Measurements from ENCODE around the gene MITF.

MITF gene

DNA sequence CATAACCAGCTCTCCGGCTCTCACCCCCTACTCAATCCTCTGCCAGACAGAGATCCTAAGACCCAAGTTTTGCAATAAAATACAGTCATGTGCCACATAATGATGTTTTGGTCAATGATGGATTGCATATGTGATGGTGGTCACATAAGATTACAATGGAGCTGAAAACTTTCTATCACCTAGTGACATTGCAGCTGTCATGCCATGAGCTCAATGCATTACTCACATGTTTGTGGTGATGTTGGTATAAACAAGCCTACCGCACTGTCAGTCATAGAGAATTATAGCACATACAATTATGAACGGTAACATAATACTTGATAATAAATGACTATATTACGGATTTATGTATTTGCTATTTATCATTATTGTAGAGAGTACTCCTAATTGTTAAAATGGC, 233.4 kb downstream of the MITF start:
- DNase-seq (ENCODE audit: low spot score): no peak
- no peaks in the 10 kb centered on the region for H3K36me3 Mint-ChIP-seq (ENCODE audit: low read depth)
- H3K4me1 Mint-ChIP-seq (ENCODE audit: low read depth): no peaks in the 10 kb centered on the region
- H3K9me3 Mint-ChIP-seq: no peaks in the 10 kb centered on the region
- no peak overlapping the region for H3K4me3 Mint-ChIP-seq
- no peak overlapping the region for H3K27ac Mint-ChIP-seq
- H3K27me3 Mint-ChIP-seq (ENCODE audit: low read depth): no peaks in the 10 kb centered on the region

GRCh38 chr3:69976021-69976420, 236.8 kb downstream of the MITF start:
- no peaks in the 10 kb centered on the region for H3K36me3 Mint-ChIP-seq (ENCODE audit: low read depth)
- no peak for DNase-seq (ENCODE audit: low spot score)
- no peak overlapping the region for H3K27ac Mint-ChIP-seq
- H3K4me3 Mint-ChIP-seq: no peak overlapping the region
- no peaks in the 10 kb centered on the region for H3K27me3 Mint-ChIP-seq (ENCODE audit: low read depth)
- H3K9me3 Mint-ChIP-seq: peaks cover 14% of the 10 kb centered on the region
- H3K4me1 Mint-ChIP-seq (ENCODE audit: low read depth): no peaks in the 10 kb centered on the region

DNA sequence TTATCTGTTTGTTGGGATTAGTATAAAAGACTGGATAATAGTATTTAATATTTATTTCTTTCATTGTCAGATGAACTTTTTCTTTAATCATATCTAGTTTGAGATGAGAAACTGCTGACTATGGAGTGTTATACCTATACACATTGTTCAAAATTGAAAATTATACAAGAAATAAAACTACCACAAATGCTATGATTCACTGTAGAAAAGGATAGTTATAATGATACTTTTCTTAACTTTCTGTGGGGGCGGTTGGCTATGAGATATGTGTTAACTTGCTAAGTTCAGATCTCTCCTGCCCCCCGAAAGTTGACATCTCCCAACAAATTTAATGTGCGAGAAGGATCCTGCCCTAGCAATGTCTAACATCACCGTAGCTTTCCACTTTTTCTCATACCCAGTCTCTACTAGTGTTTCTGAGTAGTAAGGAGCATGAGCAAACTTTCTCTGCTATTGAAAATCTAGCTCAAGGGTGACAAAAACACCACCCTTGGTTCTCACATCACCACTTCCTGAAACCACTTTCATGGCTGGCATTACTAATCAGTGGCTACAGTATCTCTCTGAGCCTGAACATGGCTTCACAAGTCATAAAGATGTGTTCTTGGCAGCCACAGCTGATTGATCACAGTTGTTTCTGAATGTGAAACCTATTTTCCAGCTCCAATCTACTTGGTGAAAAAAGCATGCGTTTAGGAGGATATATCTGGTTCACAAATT, 244.4 kb downstream of the MITF start:
- Mint-ChIP-seq H3K9me3 (peaks cover 10% of the 10 kb centered on the region), H3K36me3 (ENCODE audit: low read depth) (no peaks in the 10 kb centered on the region), H3K27ac (no peak overlapping the region), H3K27me3 (ENCODE audit: low read depth) (no peaks in the 10 kb centered on the region), H3K4me1 (ENCODE audit: low read depth) (peaks cover 2% of the 10 kb centered on the region), H3K4me3 (no peak overlapping the region)
- peak; percentile 15 for DNase-seq (ENCODE audit: low spot score)

DNA sequence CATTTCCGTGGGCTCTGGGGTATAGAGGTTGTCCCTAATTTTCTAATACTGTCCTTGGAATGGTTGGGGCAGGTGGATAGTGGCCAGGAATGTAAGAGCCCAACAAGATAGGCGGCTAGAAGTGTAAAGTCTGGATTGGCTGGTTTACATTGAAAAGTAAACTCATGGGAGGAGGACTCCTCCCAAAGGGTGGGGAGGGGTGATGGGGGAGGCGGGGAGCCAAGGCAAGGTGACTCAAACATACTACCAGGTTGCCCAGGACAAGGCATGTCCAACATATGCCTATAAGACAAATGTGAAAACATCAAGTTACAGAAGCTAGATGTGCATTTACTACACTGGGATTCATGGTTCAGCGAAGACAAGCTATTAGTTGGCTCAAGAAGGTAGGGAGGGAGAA, 246.0 kb downstream of the MITF start:
- Mint-ChIP-seq H3K27ac (no peak overlapping the region), H3K9me3 (peaks cover 2% of the 10 kb centered on the region), H3K4me3 (no peak overlapping the region), H3K27me3 (ENCODE audit: low read depth) (no peaks in the 10 kb centered on the region), H3K36me3 (ENCODE audit: low read depth) (no peaks in the 10 kb centered on the region), H3K4me1 (ENCODE audit: low read depth) (peaks cover 2% of the 10 kb centered on the region)
- no peak for DNase-seq (ENCODE audit: low spot score)

DNA sequence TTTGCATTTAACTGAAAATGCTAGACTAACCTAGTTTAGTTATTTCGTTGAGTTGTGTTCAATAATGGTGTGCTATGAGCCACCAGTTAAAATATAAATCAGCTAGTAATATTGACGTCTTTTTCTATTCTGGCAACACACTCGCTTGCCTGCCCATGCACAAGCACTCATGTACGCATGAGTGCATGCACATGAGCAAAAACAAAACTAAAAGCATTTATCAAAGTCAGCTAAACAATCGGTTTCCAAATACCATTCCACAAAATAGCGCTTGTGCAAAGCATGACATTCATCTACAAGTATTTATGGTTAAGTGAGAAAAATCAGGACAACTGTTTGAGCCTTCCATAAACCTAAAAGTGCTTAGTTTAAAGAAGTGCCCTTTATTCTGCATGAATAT, 247.2 kb downstream of the MITF start:
- H3K4me1 Mint-ChIP-seq (ENCODE audit: low read depth): peaks cover 2% of the 10 kb centered on the region
- no peak for DNase-seq (ENCODE audit: low spot score)
- H3K27me3 Mint-ChIP-seq (ENCODE audit: low read depth): no peaks in the 10 kb centered on the region
- no peak overlapping the region for H3K27ac Mint-ChIP-seq
- H3K36me3 Mint-ChIP-seq (ENCODE audit: low read depth): no peaks in the 10 kb centered on the region
- no peak overlapping the region for H3K4me3 Mint-ChIP-seq
- no peaks in the 10 kb centered on the region for H3K9me3 Mint-ChIP-seq

- Mint-ChIP-seq H3K9me3 (no peaks in the 10 kb centered on the region), H3K27me3 (ENCODE audit: low read depth) (no peaks in the 10 kb centered on the region), H3K27ac (no peak overlapping the region), H3K36me3 (ENCODE audit: low read depth) (no peaks in the 10 kb centered on the region), H3K4me1 (ENCODE audit: low read depth) (peaks cover 2% of the 10 kb centered on the region), H3K4me3 (no peak overlapping the region)
- DNase-seq (ENCODE audit: low spot score): no peak
These were observed 248.6 kb downstream of the MITF start for GRCh38 chr3:69987833-69988232.

DNA sequence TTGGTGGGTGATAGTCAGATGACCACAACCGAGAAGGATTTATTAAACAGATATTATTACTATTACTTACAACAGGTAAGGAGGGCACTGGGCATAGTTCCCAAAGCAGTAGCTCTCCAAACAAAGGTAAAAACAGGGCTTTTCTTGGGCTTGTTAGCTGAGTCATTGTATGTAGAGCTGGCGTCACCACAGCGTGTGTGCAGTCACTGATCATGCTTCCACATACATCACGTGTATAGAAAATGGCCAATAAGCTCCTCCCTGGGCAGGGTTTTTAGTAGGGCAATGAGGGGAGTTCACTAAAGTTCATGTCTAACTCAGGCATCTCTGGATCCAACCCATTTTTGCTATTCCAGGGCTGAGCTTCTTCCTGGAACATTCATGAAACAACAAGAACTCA, 254.5 kb downstream of the MITF start:
- DNase-seq (ENCODE audit: low spot score): no peak
- no peaks in the 10 kb centered on the region for H3K36me3 Mint-ChIP-seq (ENCODE audit: low read depth)
- H3K27me3 Mint-ChIP-seq (ENCODE audit: low read depth): no peaks in the 10 kb centered on the region
- no peaks in the 10 kb centered on the region for H3K9me3 Mint-ChIP-seq
- H3K4me1 Mint-ChIP-seq (ENCODE audit: low read depth): no peaks in the 10 kb centered on the region
- no peak overlapping the region for H3K27ac Mint-ChIP-seq
- H3K4me3 Mint-ChIP-seq: no peak overlapping the region

DNA sequence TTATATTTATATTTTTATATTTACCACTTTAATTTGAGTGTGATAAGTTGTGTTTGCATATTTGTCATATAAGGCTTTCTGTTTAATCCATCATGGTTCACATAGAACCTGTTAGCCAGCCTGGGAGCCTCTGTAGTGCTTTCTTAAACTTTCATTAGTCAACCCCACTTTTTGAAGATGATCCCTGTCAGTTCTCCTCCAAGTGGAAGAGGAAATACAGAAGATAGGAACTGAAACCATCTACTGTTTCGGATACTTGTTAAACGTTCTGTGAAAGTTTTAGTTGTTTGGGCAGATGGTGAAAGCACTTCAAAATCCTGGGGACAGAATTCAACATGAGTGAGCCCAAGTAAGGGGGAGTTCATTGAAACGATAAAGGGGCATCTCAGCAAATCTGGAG, 255.7 kb downstream of the MITF start:
- Mint-ChIP-seq H3K4me1 (ENCODE audit: low read depth) (no peaks in the 10 kb centered on the region), H3K27me3 (ENCODE audit: low read depth) (no peaks in the 10 kb centered on the region), H3K9me3 (no peaks in the 10 kb centered on the region), H3K36me3 (ENCODE audit: low read depth) (no peaks in the 10 kb centered on the region), H3K4me3 (no peak overlapping the region), H3K27ac (no peak overlapping the region)
- no peak for DNase-seq (ENCODE audit: low spot score)

DNA sequence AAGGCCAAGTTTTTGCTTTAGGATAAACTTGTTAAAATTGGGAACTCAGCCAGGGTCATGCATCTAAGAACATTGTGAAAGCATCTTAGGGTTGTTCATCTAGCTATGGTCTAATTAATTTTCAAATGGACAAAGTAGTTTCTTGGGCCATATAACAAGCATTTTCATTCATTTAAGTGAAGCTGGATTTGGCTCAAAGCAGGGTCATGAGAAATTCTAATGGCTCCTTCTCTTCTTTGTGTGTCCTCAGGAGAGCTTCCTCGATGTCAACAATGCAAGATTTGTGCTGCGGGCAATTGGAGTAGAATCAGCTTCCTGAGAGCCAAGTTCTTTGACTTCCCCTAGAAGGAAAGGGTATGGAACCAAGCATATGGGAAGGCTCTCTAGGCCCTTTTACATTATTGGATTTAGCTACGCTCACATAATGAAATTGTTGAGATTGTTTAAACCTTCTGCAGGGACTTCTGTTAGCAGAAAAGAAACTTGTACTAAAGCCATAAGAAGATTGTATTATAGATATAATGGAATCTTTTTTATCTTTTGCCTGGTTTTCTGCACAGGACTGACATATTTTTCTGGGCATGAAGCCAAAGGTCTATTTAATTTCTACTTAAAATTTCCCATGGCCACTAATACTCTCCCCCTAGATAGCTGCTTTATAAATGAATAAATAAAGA, 258.5 kb downstream of the MITF start:
- Mint-ChIP-seq H3K4me1 (ENCODE audit: low read depth) (no peaks in the 10 kb centered on the region), H3K27ac (no peak overlapping the region), H3K36me3 (ENCODE audit: low read depth) (no peaks in the 10 kb centered on the region), H3K9me3 (no peaks in the 10 kb centered on the region), H3K27me3 (ENCODE audit: low read depth) (no peaks in the 10 kb centered on the region), H3K4me3 (no peak overlapping the region)
- no peak for DNase-seq (ENCODE audit: low spot score)

DNA sequence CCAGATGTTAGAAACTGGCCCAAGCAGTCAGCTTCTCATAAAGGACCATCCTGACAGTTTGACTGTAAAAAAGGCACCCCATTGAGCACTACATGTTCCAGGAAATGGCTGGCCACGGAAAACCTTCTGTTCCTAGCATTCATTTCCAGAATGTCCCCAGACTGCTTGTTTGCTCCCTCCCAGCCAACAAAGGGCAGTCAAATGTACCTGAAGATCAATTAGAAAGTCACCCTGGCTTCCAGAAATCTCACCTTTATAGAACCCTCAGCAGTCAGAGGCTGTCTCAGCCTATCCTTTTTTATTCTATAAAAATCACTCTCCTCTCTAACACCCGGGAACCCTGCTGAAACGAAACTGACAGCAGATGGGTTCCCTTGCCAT, 259.5 kb downstream of the MITF start:
- no peak overlapping the region for H3K4me3 Mint-ChIP-seq
- H3K27me3 Mint-ChIP-seq (ENCODE audit: low read depth): no peaks in the 10 kb centered on the region
- no peak overlapping the region for H3K27ac Mint-ChIP-seq
- H3K36me3 Mint-ChIP-seq (ENCODE audit: low read depth): no peaks in the 10 kb centered on the region
- no peaks in the 10 kb centered on the region for H3K9me3 Mint-ChIP-seq
- H3K4me1 Mint-ChIP-seq (ENCODE audit: low read depth): no peaks in the 10 kb centered on the region
- no peak for DNase-seq (ENCODE audit: low spot score)

- H3K9me3 Mint-ChIP-seq: no peaks in the 10 kb centered on the region
- H3K4me1 Mint-ChIP-seq (ENCODE audit: low read depth): no peaks in the 10 kb centered on the region
- H3K4me3 Mint-ChIP-seq: no peak within 1 kb of the TSS
- DNase-seq (ENCODE audit: low spot score): no peak
- no peak within 1 kb of the TSS for H3K27ac Mint-ChIP-seq
- no peaks in the 10 kb centered on the region for H3K27me3 Mint-ChIP-seq (ENCODE audit: low read depth)
- no peaks in the 10 kb centered on the region for H3K36me3 Mint-ChIP-seq (ENCODE audit: low read depth)
These were observed 260.1 kb downstream of the MITF start, which contains the start of gene SAMMSON for GRCh38 chr3:69999140-70000027. SAMMSON (plus strand) TSS chr3:69999733.

DNA sequence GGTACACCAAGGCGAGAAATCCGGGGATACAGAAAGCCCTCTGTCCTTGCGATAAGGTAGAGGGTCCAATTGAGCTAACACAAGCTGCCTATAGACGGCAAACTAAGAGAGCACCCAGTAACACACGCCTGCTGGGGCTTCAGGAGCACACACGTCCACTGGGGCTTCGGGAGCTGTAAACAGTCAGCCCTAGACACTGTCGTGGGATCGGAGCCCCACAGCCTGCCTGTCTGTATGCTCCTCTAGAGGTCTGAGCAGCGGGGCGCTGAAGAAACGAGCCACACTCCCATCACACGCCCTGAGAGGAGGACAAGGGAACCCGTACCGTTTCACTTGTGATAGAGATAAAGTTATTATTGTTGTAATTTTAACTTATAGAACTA, 260.8 kb downstream of the MITF start:
- H3K27ac Mint-ChIP-seq: no peak overlapping the region
- no peaks in the 10 kb centered on the region for H3K9me3 Mint-ChIP-seq
- no peaks in the 10 kb centered on the region for H3K4me1 Mint-ChIP-seq (ENCODE audit: low read depth)
- DNase-seq (ENCODE audit: low spot score): no peak
- H3K36me3 Mint-ChIP-seq (ENCODE audit: low read depth): no peaks in the 10 kb centered on the region
- H3K27me3 Mint-ChIP-seq (ENCODE audit: low read depth): no peaks in the 10 kb centered on the region
- H3K4me3 Mint-ChIP-seq: no peak overlapping the region

GRCh38 chr3:70000563-70001081, 261.4 kb downstream of the MITF start:
- Mint-ChIP-seq H3K9me3 (no peaks in the 10 kb centered on the region), H3K36me3 (ENCODE audit: low read depth) (no peaks in the 10 kb centered on the region), H3K27me3 (ENCODE audit: low read depth) (no peaks in the 10 kb centered on the region), H3K4me1 (ENCODE audit: low read depth) (no peaks in the 10 kb centered on the region), H3K4me3 (no peak overlapping the region), H3K27ac (no peak overlapping the region)
- DNase-seq (ENCODE audit: low spot score): no peak

GRCh38 chr3:70003119-70003518, 263.9 kb downstream of the MITF start:
- H3K4me3 Mint-ChIP-seq: no peak overlapping the region
- no peaks in the 10 kb centered on the region for H3K36me3 Mint-ChIP-seq (ENCODE audit: low read depth)
- no peaks in the 10 kb centered on the region for H3K27me3 Mint-ChIP-seq (ENCODE audit: low read depth)
- DNase-seq (ENCODE audit: low spot score): no peak
- no peaks in the 10 kb centered on the region for H3K4me1 Mint-ChIP-seq (ENCODE audit: low read depth)
- no peak overlapping the region for H3K27ac Mint-ChIP-seq
- no peaks in the 10 kb centered on the region for H3K9me3 Mint-ChIP-seq

Measured in T-helper 2 cell treated with Interferon-gamma antibody and Interleukin-4, amounts not matched to agents 5 μg/mL and 100 μg/mL, for 36 hours (primary cell).